Endothelial cell of umbilical vein (primary cell): ENCODE results near the gene SOX5. TPM values are rescaled to one million over a fixed set of nuclear protein-coding genes. Genes with fewer than 3 reads are reported as not detected.

Source experiments
- BruUV-seq: library from RNA; stranded (reverse); fragments of 400-500 nt; replicated peaks from 2 replicates; lab custom pipeline; 2021; lab: Mats Ljungman, UMichigan
- CTCF ChIA-PET: fragments of 300-600, 350-600 bp; sonication (Branson Sonifier 250); formaldehyde crosslinking; loops from one replicate; lab custom pipeline; 2021; ENCODE audit warnings: antibody characterized with exemption, inconsistent platforms; lab: Charles Lee
- POLR2A ChIA-PET: fragments of 300-600, 350-600 bp; sonication (Branson Sonifier 250); formaldehyde crosslinking; loops from one replicate; lab custom pipeline; 2021; ENCODE audit warnings: antibody characterized with exemption, inconsistent platforms; lab: Charles Lee
- DNase-seq: peaks from one replicate; pipeline ENCODE4 v3.0.0-alpha.2; 2011; ENCODE audit warnings: low read depth, low spot score
- FAIRE-seq: peaks from 2 replicates; lab custom pipeline; 2011; peaks lifted over from hg19 to GRCh38; lab: Jason Lieb, UNC
- H2AFZ ChIP-seq: 2 replicates; pipeline ENCODE4 v1.6.0; 2012; ENCODE audit warnings: low read depth, low read length, control low read depth, inconsistent platforms
- H3K27ac ChIP-seq: 2 replicates; pipeline ENCODE4 v1.5.1; 2011; ENCODE audit warnings: low read depth, mild to moderate bottlenecking, control low read depth, low read length, moderate library complexity; ENCODE audit not compliant: insufficient read depth
- H3K27me3 ChIP-seq, 2 experiments: 2 replicates each; pipeline versions ENCODE4 v1.6.0 to v1.6.1; 2011; ENCODE audit warnings: low read length in 2 of 2, mixed read lengths in 1 of 2; ENCODE audit not compliant: control insufficient read depth in 2 of 2, insufficient read depth in 2 of 2
- H3K36me3 ChIP-seq, 2 experiments: 2 replicates in 1 of 2; 3 replicates in 1 of 2; pipeline ENCODE4 v1.5.1; 2011; ENCODE audit warnings: low read length in 2 of 2, mild to moderate bottlenecking in 1 of 2, moderate library complexity in 1 of 2; ENCODE audit not compliant: control insufficient read depth in 2 of 2, insufficient read depth in 2 of 2; ENCODE audit errors: extremely low read depth in 1 of 2
- H3K4me1 ChIP-seq: 3 replicates; pipeline ENCODE4 v1.5.1; 2011; ENCODE audit warnings: mild to moderate bottlenecking, low read length; ENCODE audit not compliant: control insufficient read depth, insufficient read depth; ENCODE audit errors: extremely low read depth
- H3K4me2 ChIP-seq: 2 replicates; pipeline ENCODE4 v1.6.1; 2011; ENCODE audit warnings: low read length, control low read depth, mixed read lengths; ENCODE audit not compliant: insufficient read depth
- H3K4me3 ChIP-seq, 3 experiments: fragments of 200-600 bp in 1 of 3; sonication (generic), shearing (Covaris generic) in 1 of 3; replicated peaks in 1 of 3; 2 replicates each; pipeline ENCODE4 v1.5.1; 2011 to 2016; ENCODE audit warnings: control low read depth in 3 of 3, low read length in 3 of 3, mild to moderate bottlenecking in 2 of 3, inconsistent platforms in 1 of 3, low read depth in 1 of 3, moderate library complexity in 1 of 3; ENCODE audit not compliant: insufficient read depth in 1 of 3
- H3K79me2 ChIP-seq: 2 replicates; pipeline ENCODE4 v1.6.0; 2012; ENCODE audit warnings: low read length, inconsistent platforms; ENCODE audit not compliant: control insufficient read depth, insufficient read depth
- H3K9ac ChIP-seq: replicated peaks from 2 replicates; pipeline ENCODE3; 2011; ENCODE audit warnings: low read length, control low read depth; ENCODE audit not compliant: insufficient read depth; ENCODE audit errors: extremely low read depth
- H3K9me1 ChIP-seq: replicated peaks from 3 replicates; pipeline ENCODE4 v1.6.0; 2011; ENCODE audit warnings: mild to moderate bottlenecking, low read length; ENCODE audit not compliant: control insufficient read depth, insufficient read depth; ENCODE audit errors: extremely low read depth
- H3K9me3 ChIP-seq: replicated peaks from 2 replicates; pipeline ENCODE4 v1.5.1; 2012; ENCODE audit warnings: low read length, inconsistent platforms; ENCODE audit not compliant: control insufficient read depth, insufficient read depth
- H4K20me1 ChIP-seq: replicated peaks from 2 replicates; pipeline ENCODE3; 2011; ENCODE audit warnings: mild to moderate bottlenecking, low read length; ENCODE audit not compliant: control insufficient read depth, insufficient read depth; ENCODE audit errors: extremely low read depth
- EZH2 ChIP-seq: IDR thresholded peaks from 2 replicates; pipeline ENCODE4 v1.6.1; 2012; ENCODE audit warnings: borderline replicate concordance, low read depth, mild to moderate bottlenecking, moderate library complexity, low read length, inconsistent platforms; ENCODE audit not compliant: severe bottlenecking
- FOS ChIP-seq: IDR thresholded peaks from 2 replicates; pipeline ENCODE4 v1.6.1; 2011; ENCODE audit warnings: mild to moderate bottlenecking, low read length, moderate library complexity, borderline replicate concordance; ENCODE audit not compliant: insufficient read depth
- GATA2 ChIP-seq: IDR thresholded peaks from 2 replicates; pipeline ENCODE4 v1.7.0; 2011; ENCODE audit warnings: low read depth, mild to moderate bottlenecking, moderate library complexity, mixed read lengths, low read length; ENCODE audit not compliant: insufficient read length, insufficient read depth
- JUN ChIP-seq: IDR thresholded peaks from 2 replicates; pipeline ENCODE4 v1.6.1; 2011; ENCODE audit warnings: borderline replicate concordance, low read depth; ENCODE audit not compliant: insufficient read length, insufficient read depth
- MYC ChIP-seq: IDR thresholded peaks from one replicate; pipeline ENCODE4 v1.6.1; 2011; ENCODE audit warnings: mild to moderate bottlenecking, low read depth, low read length
- POLR2A ChIP-seq: IDR thresholded peaks from 2 replicates; pipeline ENCODE4 v1.6.1; 2012; ENCODE audit warnings: low read depth, mild to moderate bottlenecking, control low read depth, low read length
- POLR2AphosphoS5 ChIP-seq: IDR thresholded peaks from 2 replicates; pipeline ENCODE4 v1.6.1; 2012; ENCODE audit warnings: low read depth, mild to moderate bottlenecking, control low read depth, low read length, moderate library complexity; ENCODE audit not compliant: insufficient read depth
- dilution Hi-C: fragments of 300-500 bp; cut with MboI; formaldehyde crosslinking; loops from one replicate; pipeline ENCODE4 v1.15.0; 2019; ENCODE audit warnings: low sequenced_read_pairs; ENCODE audit not compliant: extremely low pct_ligation_motif_present
- intact Hi-C: fragments of 100-400 bp; cut with micrococcal nuclease; formaldehyde crosslinking; loops from one replicate; pipeline ENCODE4 v1.10.0; 2022
- polyA plus RNA-seq, 4 experiments: library from polyadenylated mRNA; depleted of rRNA in 3 of 4; stranded (reverse) in 3 of 4; unstranded in 1 of 4; fragments of >200 nt; gene quantifications; 2 replicates each; pipeline versions ENCODE4 v1.2.1 to v1.2.3, GENCODE V29; 2011 to 2012; ENCODE audit warnings: missing spikeins in 1 of 4
- total RNA-seq: library from RNA; stranded (reverse); gene quantifications from 2 replicates; pipeline ENCODE4 v1.2.3, GENCODE V29; 2021
- TF ChIP-seq, protein P1 (sequence below): IDR thresholded peaks from 2 replicates; pipeline ENCODE4 v1.6.1; 2011; ENCODE audit not compliant: insufficient read depth, insufficient read length
- TF ChIP-seq, protein P2 (sequence below), 2 donors: IDR thresholded peaks; 1 replicate in 1 of 2; 2 replicates in 1 of 2; pipeline ENCODE4 v1.5.1; 2011; ENCODE audit warnings: low read length in 2 of 2, mild to moderate bottlenecking in 2 of 2, moderate library complexity in 2 of 2, control low read depth in 1 of 2, inconsistent platforms in 1 of 2, low read depth in 1 of 2; ENCODE audit not compliant: insufficient read depth in 1 of 2; ENCODE audit errors: extremely low read depth in 1 of 2

SOX5 gene
- total and polyA plus RNA-seq, 2 donors (not counting 3 experiments of a cell fraction or from before 2014, with no cell fraction given) = 0.63 to 3.5 TPM

DNA sequence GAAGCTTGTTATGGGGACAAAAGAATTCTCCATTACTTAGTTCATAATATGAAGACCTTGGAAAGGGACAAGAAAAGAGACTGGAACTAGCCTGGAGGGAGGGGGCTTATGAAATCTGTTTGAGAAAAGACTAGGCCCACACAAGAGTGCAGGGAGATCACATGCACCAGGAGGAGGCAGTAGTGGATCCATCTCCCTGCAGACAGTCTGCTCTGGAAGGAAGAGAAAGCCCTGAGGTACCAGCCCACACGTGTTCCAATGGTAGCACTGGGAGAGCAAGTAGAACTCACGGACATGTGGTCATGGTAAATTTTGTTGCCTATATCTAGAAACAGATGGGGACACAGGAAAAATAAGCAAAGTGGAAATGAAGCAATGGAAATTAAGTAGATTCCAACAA is 445.4 kb downstream of the SOX5 start:
- TF ChIP-seq EZH2 (no peak), POLR2A (no peak), GATA2 (no peak), MYC (no peak), POLR2AphosphoS5 (no peak), JUN (no peak), FOS (no peak)
- TF ChIP-seq, protein P1, sequence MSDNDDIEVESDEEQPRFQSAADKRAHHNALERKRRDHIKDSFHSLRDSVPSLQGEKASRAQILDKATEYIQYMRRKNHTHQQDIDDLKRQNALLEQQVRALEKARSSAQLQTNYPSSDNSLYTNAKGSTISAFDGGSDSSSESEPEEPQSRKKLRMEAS = no peak
- TF ChIP-seq, protein P2, sequence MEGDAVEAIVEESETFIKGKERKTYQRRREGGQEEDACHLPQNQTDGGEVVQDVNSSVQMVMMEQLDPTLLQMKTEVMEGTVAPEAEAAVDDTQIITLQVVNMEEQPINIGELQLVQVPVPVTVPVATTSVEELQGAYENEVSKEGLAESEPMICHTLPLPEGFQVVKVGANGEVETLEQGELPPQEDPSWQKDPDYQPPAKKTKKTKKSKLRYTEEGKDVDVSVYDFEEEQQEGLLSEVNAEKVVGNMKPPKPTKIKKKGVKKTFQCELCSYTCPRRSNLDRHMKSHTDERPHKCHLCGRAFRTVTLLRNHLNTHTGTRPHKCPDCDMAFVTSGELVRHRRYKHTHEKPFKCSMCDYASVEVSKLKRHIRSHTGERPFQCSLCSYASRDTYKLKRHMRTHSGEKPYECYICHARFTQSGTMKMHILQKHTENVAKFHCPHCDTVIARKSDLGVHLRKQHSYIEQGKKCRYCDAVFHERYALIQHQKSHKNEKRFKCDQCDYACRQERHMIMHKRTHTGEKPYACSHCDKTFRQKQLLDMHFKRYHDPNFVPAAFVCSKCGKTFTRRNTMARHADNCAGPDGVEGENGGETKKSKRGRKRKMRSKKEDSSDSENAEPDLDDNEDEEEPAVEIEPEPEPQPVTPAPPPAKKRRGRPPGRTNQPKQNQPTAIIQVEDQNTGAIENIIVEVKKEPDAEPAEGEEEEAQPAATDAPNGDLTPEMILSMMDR (IDR thresholded peaks at IDR 0.05; ENCODE audit: extremely low read depth in 1 of 2, insufficient read depth in 1 of 2, low read depth in 1 of 2, low read length in 2 of 2) = no peak
- Histone ChIP-seq H3K4me2 (no peak overlapping the region), H4K20me1 (no peaks in the 10 kb centered on the region), H3K4me3 (no peak overlapping the region), H3K36me3 (no peaks in the 10 kb centered on the region), H2AFZ (no peak overlapping the region), H3K27me3 (no peaks in the 10 kb centered on the region), H3K4me1 (no peaks in the 10 kb centered on the region), H3K9me1 (no peaks in the 10 kb centered on the region), H3K79me2 (no peaks in the 10 kb centered on the region), H3K27ac (no peak overlapping the region), H3K9ac (no peak overlapping the region), H3K9me3 (no peaks in the 10 kb centered on the region)
- intact Hi-C loops (no loop called here), dilution Hi-C loops (no loop called here)
- CTCF ChIA-PET = no interaction called here
- no peak for DNase-seq
- no TSS peak for BruUV-seq
- no peak for FAIRE-seq
- POLR2A ChIA-PET = no interaction called here
